CD4-positive, alpha-beta memory T cell (primary cell): ENCODE data around the gene ODAD3. TPM values are rescaled to one million over a fixed set of nuclear protein-coding genes. Genes with fewer than 3 reads are reported as not detected.

Experiments
- CTCF ChIA-PET: fragments of 350-600 bp; sonication (Branson Sonifier 250); formaldehyde crosslinking; loops from one replicate; lab custom pipeline; 2021; ENCODE audit warnings: inconsistent platforms; ENCODE audit not compliant: partially characterized antibody; lab: Charles Lee
- POLR2A ChIA-PET: fragments of 350-600 bp; sonication (Branson Sonifier 250); formaldehyde crosslinking; loops from one replicate; lab custom pipeline; 2021; ENCODE audit not compliant: partially characterized antibody; lab: Charles Lee
- DNase-seq, 5 donors: peaks; one replicate each; pipeline versions ENCODE4 v3.0.0 to v3.0.0-alpha.2; 2020 to 2022; ENCODE audit warnings: mixed read lengths in 1 of 5
- H3K27ac ChIP-seq: one replicate; pipeline ENCODE4 v1.7.0; 2013; ENCODE audit warnings: low read depth, low read length
- H3K27me3 ChIP-seq: 2 replicates; pipeline ENCODE4 v1.7.0; 2013; ENCODE audit warnings: mild to moderate bottlenecking, low read length, moderate library complexity; ENCODE audit not compliant: insufficient read depth
- H3K36me3 ChIP-seq: 2 replicates; pipeline ENCODE4 v1.7.0; 2013; ENCODE audit warnings: mild to moderate bottlenecking, low read length, moderate library complexity; ENCODE audit not compliant: insufficient read depth
- H3K4me1 ChIP-seq: 2 replicates; pipeline ENCODE4 v1.7.0; 2013; ENCODE audit warnings: mild to moderate bottlenecking, low read length, moderate library complexity; ENCODE audit not compliant: insufficient read depth
- H3K4me3 ChIP-seq, 2 donors: one replicate each; pipeline ENCODE4 v1.7.0; 2013; ENCODE audit warnings: low read length in 2 of 2, mild to moderate bottlenecking in 1 of 2
- H3K9me3 ChIP-seq, 2 donors: one replicate each; pipeline ENCODE4 v1.7.0; 2013; ENCODE audit warnings: low read length in 2 of 2, control low read depth in 1 of 2; ENCODE audit not compliant: control insufficient read depth in 1 of 2
- H3K27ac Mint-ChIP-seq, 7 donors: one replicate each; pipeline ENCODE4 v1.8.0; 2020 to 2021; ENCODE audit warnings: mixed read lengths in 7 of 7, mild to moderate bottlenecking in 6 of 7, inconsistent platforms in 3 of 7, moderate library complexity in 3 of 7
- H3K27me3 Mint-ChIP-seq, 2 donors: one replicate each; pipeline ENCODE4 v1.8.0; 2020 to 2021; ENCODE audit warnings: mixed read lengths in 2 of 2
- H3K36me3 Mint-ChIP-seq, 2 donors: one replicate each; pipeline ENCODE4 v1.8.0; 2020 to 2021; ENCODE audit warnings: mixed read lengths in 2 of 2, inconsistent platforms in 1 of 2, mild to moderate bottlenecking in 1 of 2
- H3K4me1 Mint-ChIP-seq, 4 donors: one replicate each; pipeline ENCODE4 v1.8.0; 2020 to 2021; ENCODE audit warnings: mixed read lengths in 4 of 4, mild to moderate bottlenecking in 1 of 4
- H3K4me3 Mint-ChIP-seq, 8 donors: one replicate each; pipeline ENCODE4 v1.8.0; 2020 to 2021; ENCODE audit warnings: mixed read lengths in 8 of 8, mild to moderate bottlenecking in 7 of 8, moderate library complexity in 6 of 8, inconsistent platforms in 3 of 8
- H3K9me3 Mint-ChIP-seq, 8 donors: one replicate each; pipeline ENCODE4 v1.8.0; 2020 to 2021; ENCODE audit warnings: mixed read lengths in 8 of 8, mild to moderate bottlenecking in 5 of 8, inconsistent platforms in 3 of 8, moderate library complexity in 1 of 8
- intact Hi-C: fragments of 100-400 bp; cut with micrococcal nuclease; formaldehyde crosslinking; loops from one replicate; pipeline ENCODE4 v1.15.1; 2023
- polyA plus RNA-seq, 2 donors: library from polyadenylated mRNA; unstranded; fragments of 300-500 nt; fragmentation: Illumina TruSeq; gene quantifications; one replicate each; pipeline ENCODE4 v1.2.3, GENCODE V29; 2021
- total RNA-seq, 2 experiments: library from RNA; stranded (reverse); gene quantifications; one replicate each; pipeline ENCODE4 v1.2.3, GENCODE V29; 2021

ODAD3 gene
- total and polyA plus RNA-seq, 4 experiments from 2014 or later: not detected

DNA sequence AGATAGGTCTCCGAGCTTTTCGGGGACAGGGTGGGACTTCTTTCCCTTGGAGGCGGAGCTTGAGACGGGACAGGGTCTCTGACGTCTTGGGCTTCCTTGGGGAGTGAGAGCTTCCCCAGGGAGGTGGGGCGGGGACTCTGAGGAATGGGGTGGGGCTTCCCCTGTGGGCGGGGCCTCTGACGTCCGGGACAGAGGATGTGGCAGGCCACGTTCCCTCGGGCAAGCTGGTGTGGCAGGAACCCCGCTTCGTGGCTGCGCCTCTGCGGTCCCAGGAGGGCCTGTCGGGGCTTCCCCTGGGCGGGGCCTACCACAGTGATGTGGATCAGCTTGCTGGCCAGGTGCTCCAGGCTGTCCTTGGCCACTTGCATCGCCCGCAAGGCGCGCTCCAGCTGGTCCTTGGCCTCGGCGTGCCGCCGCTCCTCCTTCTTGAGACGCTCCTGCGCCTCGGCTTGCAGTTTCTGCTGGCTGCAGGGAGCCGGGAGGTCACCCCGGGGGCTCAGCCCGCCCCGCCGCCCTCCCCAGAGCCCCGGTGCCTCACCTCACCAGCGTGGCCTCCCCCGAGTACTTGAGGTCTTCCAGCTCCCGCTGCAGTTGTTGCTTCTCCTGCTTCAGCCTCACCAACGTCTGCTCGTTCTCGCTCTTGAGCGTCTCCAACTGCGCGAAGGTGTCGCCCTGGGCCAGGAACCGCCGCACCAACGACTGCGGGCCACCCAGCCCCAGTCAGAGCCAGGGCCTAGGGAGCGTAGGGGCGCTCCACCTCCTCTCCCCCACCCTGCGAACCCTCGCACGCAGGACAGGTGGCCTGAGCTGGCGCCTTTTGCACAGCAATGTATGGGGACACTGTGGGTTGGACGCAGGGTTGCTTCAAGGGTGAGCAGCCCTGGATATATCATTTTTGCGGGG is 12.5 kb downstream of the ODAD3 start:
- ChIA-PET POLR2A (interaction anchor here (0.7 to 2.3 kb wide), 7 partner anchors 12 to 76 kb away, joined by 3 to 11 read pairs (median 5); partner anchors contain the start of genes CCDC159, ODAD3, PRKCSH and TMEM205), CTCF (interaction anchor here (0.8 to 1.3 kb wide), 5 partner anchors 9 to 41 kb away, joined by 3 to 6 read pairs (median 4); partner anchors contain the start of gene PRKCSH)
- peak; percentile 57 to 76 (median 66) for DNase-seq
- H3K27ac Mint-ChIP-seq: peak overlapping the region in 5 of 7 donors; percentile 23 to 78 (median 54)
- peaks cover 39 to 45% of the 10 kb centered on the region in 2 donors for H3K27me3 Mint-ChIP-seq
- Histone ChIP-seq H3K36me3 (no peaks in the 10 kb centered on the region), H3K27ac (no peak overlapping the region), H3K4me1 (peaks cover 49% of the 10 kb centered on the region), H3K9me3 (no peaks in the 10 kb centered on the region), H3K4me3 (peak overlapping the region in 1 of 2 donors; percentile 37), H3K27me3 (peaks cover 43% of the 10 kb centered on the region)
- peak overlapping the region; percentile 72 to 89 (median 82) for H3K4me3 Mint-ChIP-seq
- peaks cover 15 to 47% (median 36%) of the 10 kb centered on the region in 4 donors for H3K4me1 Mint-ChIP-seq
- H3K36me3 Mint-ChIP-seq: no peaks in the 10 kb centered on the region
- intact Hi-C loops: loop anchor here (1.0 to 5.0 kb wide), 2 partner anchors 13 to 40 kb away; partner anchors contain the start of genes EPOR, ODAD3 and PRKCSH
- H3K9me3 Mint-ChIP-seq: no peaks in the 10 kb centered on the region

DNA sequence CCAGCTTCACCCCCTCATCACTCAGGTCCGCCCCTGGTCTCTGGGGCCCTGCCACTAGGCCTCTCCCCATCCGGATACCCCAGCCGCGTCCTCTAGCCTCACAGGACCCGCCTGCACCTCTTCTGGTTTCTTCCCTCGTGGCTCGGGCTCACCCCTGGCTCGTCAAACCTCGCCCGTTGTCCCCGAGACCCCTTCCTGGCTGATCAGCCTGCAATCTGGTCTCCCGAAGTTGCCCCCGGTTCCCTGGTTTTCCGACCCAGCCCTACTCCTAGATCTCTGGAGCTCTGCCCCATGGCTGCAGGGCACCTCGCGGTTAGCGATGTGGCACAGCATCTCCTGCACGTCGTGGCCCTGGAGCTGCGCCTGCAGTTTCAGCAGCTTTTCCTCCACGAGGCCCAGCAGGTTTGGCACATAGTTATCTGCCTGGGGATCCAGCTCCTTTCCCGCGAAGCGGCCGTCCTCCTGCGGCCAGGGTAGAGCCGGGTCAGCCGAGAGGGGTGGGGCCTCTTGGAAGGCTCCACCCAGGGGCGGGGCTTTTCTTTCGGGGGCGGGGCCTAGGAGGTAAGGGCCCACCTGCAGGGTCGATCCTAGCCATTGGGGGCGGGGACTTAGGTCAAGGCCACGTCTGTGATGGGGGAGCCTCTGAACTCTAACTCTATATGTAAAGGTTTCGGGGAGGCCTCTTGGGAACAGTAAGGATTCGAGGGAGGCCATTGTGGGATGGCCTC is 13.4 kb downstream of the ODAD3 start:
- H3K36me3 Mint-ChIP-seq: no peaks in the 10 kb centered on the region
- H3K9me3 Mint-ChIP-seq: no peaks in the 10 kb centered on the region
- peaks cover 40 to 46% of the 10 kb centered on the region in 2 donors for H3K27me3 Mint-ChIP-seq
- CTCF ChIA-PET: interaction anchor here (0.8 to 1.3 kb wide), 4 partner anchors 14 to 40 kb away, joined by 3 to 6 read pairs (median 4); partner anchors contain the start of gene PRKCSH
- peaks cover 49% of the 10 kb centered on the region for H3K4me1 ChIP-seq
- no peak overlapping the region for H3K27ac ChIP-seq
- no peaks in the 10 kb centered on the region for H3K36me3 ChIP-seq
- peak overlapping the region in 1 of 2 donors; percentile 37 for H3K4me3 ChIP-seq
- H3K9me3 ChIP-seq: no peaks in the 10 kb centered on the region
- peak overlapping the region; percentile 58 to 89 (median 74) for H3K4me3 Mint-ChIP-seq
- peak overlapping the region in 5 of 7 donors; percentile 23 to 78 (median 54) for H3K27ac Mint-ChIP-seq
- POLR2A ChIA-PET: interaction anchor here (0.9 to 2.3 kb wide), 5 partner anchors 13 to 61 kb away, joined by 3 to 11 read pairs (median 6); partner anchors contain the start of genes ODAD3 and PRKCSH
- peak in 3 of 5 donors; percentile 21 to 29 (median 27) for DNase-seq
- intact Hi-C loops: loop anchor here (1.0 to 5.0 kb wide), 2 partner anchors 14 to 39 kb away; partner anchors contain the start of genes EPOR, ODAD3 and PRKCSH
- H3K4me1 Mint-ChIP-seq: peaks cover 15 to 47% (median 36%) of the 10 kb centered on the region in 4 donors
- peaks cover 43% of the 10 kb centered on the region for H3K27me3 ChIP-seq

DNA sequence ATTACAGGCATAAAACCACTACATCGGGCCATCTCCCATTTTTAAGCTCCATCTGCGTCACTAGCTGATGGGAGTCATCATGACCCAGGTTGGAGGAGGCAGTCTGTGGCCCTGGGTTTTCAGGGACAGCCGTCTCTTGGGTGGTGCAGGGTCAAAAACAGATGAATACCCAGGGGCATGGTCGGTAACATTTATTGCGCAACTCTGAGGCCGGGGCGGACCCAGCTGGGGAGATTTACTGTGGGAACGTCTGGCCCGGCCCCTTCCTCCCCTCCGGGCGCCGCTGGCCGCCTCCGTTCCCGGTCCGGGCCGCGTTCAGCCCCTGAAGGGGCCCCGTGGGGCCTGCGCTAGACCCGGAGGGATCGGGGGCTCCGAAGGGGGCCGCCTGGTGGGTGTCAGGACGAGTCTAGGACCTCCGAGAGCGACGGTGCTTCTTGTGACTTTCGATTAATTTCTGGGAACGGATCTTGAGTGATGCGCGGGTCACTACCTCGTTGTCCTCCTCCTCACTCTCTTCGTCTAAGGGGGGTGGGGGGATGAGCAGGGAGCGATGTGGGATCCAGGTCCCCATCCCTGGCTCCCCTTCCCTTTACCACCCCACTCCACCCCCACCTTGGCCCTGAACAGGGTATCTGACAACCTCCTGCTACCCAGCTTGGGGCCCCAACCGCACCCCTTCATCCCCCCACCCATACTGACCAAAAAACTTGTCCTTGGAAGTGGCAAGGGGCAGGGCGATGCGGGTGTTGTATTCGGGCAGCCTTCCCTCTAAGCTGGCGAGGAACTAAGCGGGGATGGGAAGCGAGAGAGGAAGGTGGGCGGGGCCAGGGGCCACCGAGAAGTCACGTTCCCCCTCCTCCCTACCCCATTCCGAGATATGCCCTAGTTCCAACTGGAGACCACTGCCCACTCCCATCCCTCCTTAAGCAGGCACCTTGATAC is 14.2 kb downstream of the ODAD3 start:
- Mint-ChIP-seq H3K9me3 (no peaks in the 10 kb centered on the region), H3K4me1 (peaks cover 15 to 47% (median 36%) of the 10 kb centered on the region in 4 donors), H3K27me3 (peaks cover 42 to 49% of the 10 kb centered on the region in 2 donors), H3K36me3 (no peaks in the 10 kb centered on the region), H3K4me3 (peak overlapping the region; percentile 38 to 89 (median 72)), H3K27ac (peak overlapping the region in 1 of 7 donors; percentile 54)
- peaks cover 43% of the 10 kb centered on the region for H3K27me3 ChIP-seq
- intact Hi-C loops: loop anchor here (5.0 kb wide), 1 partner anchor 38 kb away; the partner anchor contains the start of gene EPOR
- peaks cover 49% of the 10 kb centered on the region for H3K4me1 ChIP-seq
- no peak overlapping the region for H3K27ac ChIP-seq
- H3K9me3 ChIP-seq: no peaks in the 10 kb centered on the region
- DNase-seq: no peak
- ChIA-PET CTCF (interaction anchor here (0.8 kb wide), 1 partner anchor 141 kb away, joined by 3 read pairs; no protein-coding TSS in a partner anchor), POLR2A (interaction anchor here (1.2 to 2.3 kb wide), 4 partner anchors 15 to 45 kb away, joined by 3 to 11 read pairs (median 4); partner anchors contain the start of gene PRKCSH)
- no peaks in the 10 kb centered on the region for H3K36me3 ChIP-seq
- no peak overlapping the region for H3K4me3 ChIP-seq

DNA sequence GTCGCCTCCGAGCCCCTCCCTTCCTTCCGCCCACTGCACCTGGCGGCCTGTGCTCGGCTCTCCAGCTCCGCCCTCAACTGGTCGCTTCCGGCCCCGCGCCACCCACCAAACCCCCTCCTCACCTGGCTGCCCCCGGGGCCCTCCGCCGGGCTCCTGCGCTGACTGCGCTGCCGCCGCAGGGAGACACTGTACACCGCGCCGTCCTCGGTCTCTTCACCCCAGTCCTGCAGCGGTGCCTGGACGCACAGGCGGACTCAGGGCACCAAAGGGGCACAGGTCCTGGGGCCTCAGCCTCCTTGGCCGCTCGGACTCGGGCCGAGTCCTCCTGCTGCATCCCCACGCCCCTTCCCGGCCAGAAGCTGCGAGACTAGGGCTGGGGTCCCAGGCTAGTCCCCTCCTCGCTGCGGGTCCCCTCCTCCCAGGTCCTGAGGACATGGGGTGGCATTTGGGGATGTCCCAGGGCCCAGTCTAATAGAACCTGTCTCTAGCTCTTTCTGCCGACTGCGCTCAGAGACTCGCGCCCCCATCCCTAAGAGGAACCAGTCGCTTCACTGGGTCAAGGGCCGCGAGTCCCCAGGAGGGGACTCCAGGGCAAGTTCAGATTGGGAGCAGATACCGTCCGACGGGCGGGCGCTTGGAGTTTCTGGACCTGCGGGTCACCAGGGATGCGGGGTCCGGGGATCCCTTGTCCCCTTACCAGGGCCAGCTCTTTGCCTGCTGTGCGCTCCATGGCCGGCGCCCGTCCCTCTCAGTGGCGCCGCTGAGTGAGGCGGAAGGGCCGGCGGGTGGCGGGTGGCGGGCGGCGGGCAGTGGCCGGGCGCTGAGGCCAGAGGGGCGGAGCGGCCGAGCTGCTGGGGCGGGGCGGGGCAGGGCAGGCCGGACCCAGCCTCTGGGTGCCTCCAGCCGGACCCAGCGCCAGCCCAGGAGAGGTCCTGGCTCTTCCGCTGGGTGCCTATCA is 16.1 kb downstream of the ODAD3 start, which contains the start of gene RGL3:
TSS of gene RGL3 (minus strand) at position 766 of the 958 bp plus-strand sequence. CDS start at position 730, 36 bp downstream.
- peaks cover 46% of the 10 kb centered on the region for H3K4me1 ChIP-seq
- peak within 1 kb of the TSS in 6 of 8 donors; percentile 2 to 55 (median 40) for H3K4me3 Mint-ChIP-seq
- no peak within 1 kb of the TSS for H3K4me3 ChIP-seq
- ChIA-PET CTCF (no interaction called here), POLR2A (no interaction called here)
- H3K36me3 Mint-ChIP-seq: no peaks in the 10 kb centered on the region
- peak within 1 kb of the TSS in 1 of 7 donors; percentile 3 for H3K27ac Mint-ChIP-seq
- intact Hi-C loops: no loop called here
- peaks cover 15 to 45% (median 35%) of the 10 kb centered on the region in 4 donors for H3K4me1 Mint-ChIP-seq
- no peaks in the 10 kb centered on the region for H3K9me3 ChIP-seq
- no peaks in the 10 kb centered on the region for H3K9me3 Mint-ChIP-seq
- peaks cover 39 to 49% of the 10 kb centered on the region in 2 donors for H3K27me3 Mint-ChIP-seq
- H3K27ac ChIP-seq: no peak within 1 kb of the TSS
- H3K36me3 ChIP-seq: no peaks in the 10 kb centered on the region
- H3K27me3 ChIP-seq: peaks cover 39% of the 10 kb centered on the region
- no peak for DNase-seq

DNA sequence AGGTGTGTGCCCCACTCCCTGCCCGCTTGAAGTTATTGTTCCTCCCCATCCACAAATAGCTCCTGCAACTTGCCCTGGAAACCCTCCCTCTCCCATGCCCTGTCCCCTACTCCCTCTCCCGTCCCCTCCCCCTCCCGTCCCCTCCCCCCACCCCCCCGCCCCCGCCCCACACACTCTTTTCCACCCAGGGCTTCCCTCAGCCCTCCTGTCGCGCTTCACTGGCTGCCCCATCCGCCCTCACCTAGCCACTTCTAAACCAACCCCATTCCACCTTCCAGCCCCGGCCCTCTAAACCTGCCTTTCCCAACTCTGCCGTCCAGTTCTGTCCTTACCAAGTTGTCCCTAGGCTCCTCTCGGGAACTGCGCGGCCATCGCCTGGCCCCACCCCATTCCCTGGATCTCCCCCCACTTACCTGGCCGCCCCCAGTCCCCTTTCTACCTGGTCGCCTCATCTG is 16.8 kb downstream of the ODAD3 start:
- ChIA-PET POLR2A (no interaction called here), CTCF (interaction anchor here (1.5 kb wide), 1 partner anchor 34 kb away, joined by 4 read pairs; the partner anchor contains the start of gene EPOR)
- H3K27me3 ChIP-seq: peaks cover 32% of the 10 kb centered on the region
- Mint-ChIP-seq H3K36me3 (no peaks in the 10 kb centered on the region), H3K4me1 (peaks cover 12 to 38% (median 28%) of the 10 kb centered on the region in 4 donors), H3K9me3 (no peaks in the 10 kb centered on the region), H3K4me3 (peak overlapping the region in 2 of 8 donors; percentile 39 to 40), H3K27me3 (peaks cover 32 to 44% of the 10 kb centered on the region in 2 donors), H3K27ac (no peak overlapping the region)
- no peak overlapping the region for H3K4me3 ChIP-seq
- peaks cover 39% of the 10 kb centered on the region for H3K4me1 ChIP-seq
- no peak for DNase-seq
- H3K27ac ChIP-seq: no peak overlapping the region
- no peaks in the 10 kb centered on the region for H3K36me3 ChIP-seq
- intact Hi-C loops: no loop called here
- H3K9me3 ChIP-seq: no peaks in the 10 kb centered on the region
